Type B pancreatic cell (in vitro differentiated cells): ENCODE measurements around the gene CCDC106. TPM values are rescaled to one million over a fixed set of nuclear protein-coding genes. Genes with fewer than 3 reads are reported as not detected.

Experiments used
- DNase-seq: peaks from one replicate; pipeline ENCODE4 v3.0.0; 2021; ENCODE audit warnings: mixed read lengths; ENCODE audit not compliant: unreplicated experiment; ENCODE audit errors: extremely low spot score
- H3K27ac Mint-ChIP-seq: 2 replicates; pipeline ENCODE4 v1.8.0; 2021; ENCODE audit warnings: mild to moderate bottlenecking, mixed read lengths
- H3K27me3 Mint-ChIP-seq: 2 replicates; pipeline ENCODE4 v1.8.0; 2021; ENCODE audit warnings: mixed read lengths
- H3K36me3 Mint-ChIP-seq: 2 replicates; pipeline ENCODE4 v1.8.0; 2021; ENCODE audit warnings: mixed read lengths
- H3K4me1 Mint-ChIP-seq: one replicate; pipeline ENCODE4 v1.8.0; 2021; ENCODE audit warnings: mixed read lengths; ENCODE audit not compliant: unreplicated experiment
- H3K4me3 Mint-ChIP-seq: 2 replicates; pipeline ENCODE4 v1.8.0; 2021; ENCODE audit warnings: mild to moderate bottlenecking, mixed read lengths
- H3K9me3 Mint-ChIP-seq: 2 replicates; pipeline ENCODE4 v1.8.0; 2021; ENCODE audit warnings: mixed read lengths
- total RNA-seq: library from RNA; stranded (reverse); gene quantifications from 2 replicates; pipeline ENCODE4 v1.2.1, GENCODE V29; 2021; ENCODE audit warnings: low replicate concordance
- TF ChIP-seq, protein P1 (sequence below): fragments of 200-600 bp; sonication (generic); conservative IDR thresholded peaks from 2 replicates; pipeline ENCODE4 v1.5.0; 2021; ENCODE audit warnings: antibody characterized with exemption, mild to moderate bottlenecking

The CCDC106 gene
- total RNA-seq, 1 donor from 2014 or later, result 18.1 TPM

DNA sequence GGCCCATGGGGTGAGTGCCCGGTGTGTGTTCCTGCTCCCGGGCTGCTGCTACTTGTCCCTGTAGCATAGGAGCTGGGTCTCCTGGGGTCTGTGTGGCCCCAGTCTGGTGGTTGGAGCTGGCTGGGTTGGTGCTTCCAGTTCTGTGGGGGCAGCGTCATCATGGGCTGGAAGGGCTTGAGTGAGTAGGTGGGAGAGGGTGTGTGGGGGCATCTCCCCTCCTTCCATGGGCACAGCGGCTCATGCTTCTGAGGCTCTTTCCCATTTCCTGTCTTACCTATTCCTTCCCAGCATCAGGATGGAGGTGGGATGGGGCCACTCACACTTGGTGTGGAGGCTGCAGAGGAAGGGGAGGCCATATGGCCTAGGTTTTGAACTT, 19.0 kb downstream of the CCDC106 start:
- Mint-ChIP-seq H3K27ac (peak overlapping the region; percentile 41), H3K27me3 (no peaks in the 10 kb centered on the region)

DNA sequence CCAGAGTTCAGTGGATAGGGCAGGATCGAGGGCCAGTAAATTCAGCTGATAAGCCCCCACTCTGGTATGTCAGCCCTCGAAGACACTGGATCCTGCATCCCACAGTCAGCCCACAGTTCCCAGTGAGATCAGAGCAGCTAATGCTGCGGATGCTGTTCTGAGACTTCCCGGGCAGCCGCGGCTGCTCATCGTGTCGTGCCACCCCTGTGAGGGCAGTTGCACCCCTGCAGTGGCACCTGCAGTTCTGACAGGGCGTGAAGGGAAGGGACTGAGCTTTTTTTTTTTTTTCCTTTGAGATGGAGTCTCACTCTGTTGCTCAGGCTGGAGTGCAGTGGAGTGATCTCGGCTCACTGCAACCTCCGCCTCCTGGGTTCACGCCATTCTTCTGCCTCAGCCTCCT, 19.5 kb downstream of the CCDC106 start:
- no peak overlapping the region for H3K4me3 Mint-ChIP-seq
- DNase-seq, result no peak
- TF ChIP-seq, protein P1, sequence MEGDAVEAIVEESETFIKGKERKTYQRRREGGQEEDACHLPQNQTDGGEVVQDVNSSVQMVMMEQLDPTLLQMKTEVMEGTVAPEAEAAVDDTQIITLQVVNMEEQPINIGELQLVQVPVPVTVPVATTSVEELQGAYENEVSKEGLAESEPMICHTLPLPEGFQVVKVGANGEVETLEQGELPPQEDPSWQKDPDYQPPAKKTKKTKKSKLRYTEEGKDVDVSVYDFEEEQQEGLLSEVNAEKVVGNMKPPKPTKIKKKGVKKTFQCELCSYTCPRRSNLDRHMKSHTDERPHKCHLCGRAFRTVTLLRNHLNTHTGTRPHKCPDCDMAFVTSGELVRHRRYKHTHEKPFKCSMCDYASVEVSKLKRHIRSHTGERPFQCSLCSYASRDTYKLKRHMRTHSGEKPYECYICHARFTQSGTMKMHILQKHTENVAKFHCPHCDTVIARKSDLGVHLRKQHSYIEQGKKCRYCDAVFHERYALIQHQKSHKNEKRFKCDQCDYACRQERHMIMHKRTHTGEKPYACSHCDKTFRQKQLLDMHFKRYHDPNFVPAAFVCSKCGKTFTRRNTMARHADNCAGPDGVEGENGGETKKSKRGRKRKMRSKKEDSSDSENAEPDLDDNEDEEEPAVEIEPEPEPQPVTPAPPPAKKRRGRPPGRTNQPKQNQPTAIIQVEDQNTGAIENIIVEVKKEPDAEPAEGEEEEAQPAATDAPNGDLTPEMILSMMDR, result no peak
- H3K36me3 Mint-ChIP-seq, result peaks cover 5% of the 10 kb centered on the region
- H3K27me3 Mint-ChIP-seq, result no peaks in the 10 kb centered on the region
- H3K9me3 Mint-ChIP-seq, result no peaks in the 10 kb centered on the region
- peak overlapping the region; percentile 86 for H3K27ac Mint-ChIP-seq
- H3K4me1 Mint-ChIP-seq, result no peaks in the 10 kb centered on the region

More for the DNA sequence above, 19.0 kb downstream of the CCDC106 start:
- H3K36me3 Mint-ChIP-seq, result peaks cover 5% of the 10 kb centered on the region
- H3K4me1 Mint-ChIP-seq, result no peaks in the 10 kb centered on the region
- DNase-seq, result no peak
- TF ChIP-seq, protein P1, result no peak
- H3K9me3 Mint-ChIP-seq, result no peaks in the 10 kb centered on the region
- H3K4me3 Mint-ChIP-seq, result no peak overlapping the region

DNA sequence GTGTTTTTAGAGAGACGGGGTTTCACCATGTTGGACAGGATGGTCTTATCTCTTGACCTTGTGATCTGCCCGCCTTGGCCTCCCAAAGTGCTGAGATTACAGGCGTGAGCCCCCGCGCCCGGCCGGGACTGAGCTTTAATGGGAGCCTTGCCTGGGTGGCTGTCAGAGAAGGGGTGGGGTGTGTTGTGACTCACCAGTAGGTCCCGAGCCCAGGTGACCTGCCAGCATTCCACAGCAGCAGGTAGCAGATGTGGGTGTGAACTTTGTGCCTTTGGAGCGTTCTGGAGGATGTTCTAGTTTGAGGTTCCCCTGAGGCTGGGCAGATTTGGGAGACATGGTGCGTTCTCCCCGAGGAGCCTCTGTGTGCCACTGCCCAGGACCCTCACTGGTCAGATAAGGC, 19.9 kb downstream of the CCDC106 start:
- no peaks in the 10 kb centered on the region for H3K4me1 Mint-ChIP-seq
- H3K9me3 Mint-ChIP-seq, result no peaks in the 10 kb centered on the region
- peak overlapping the region; percentile 49 for H3K4me3 Mint-ChIP-seq
- no peaks in the 10 kb centered on the region for H3K27me3 Mint-ChIP-seq
- H3K27ac Mint-ChIP-seq, result peak overlapping the region; percentile 86
- no peak for DNase-seq
- peaks cover under 1% of the 10 kb centered on the region for H3K36me3 Mint-ChIP-seq
- TF ChIP-seq, protein P1, result no peak

DNA sequence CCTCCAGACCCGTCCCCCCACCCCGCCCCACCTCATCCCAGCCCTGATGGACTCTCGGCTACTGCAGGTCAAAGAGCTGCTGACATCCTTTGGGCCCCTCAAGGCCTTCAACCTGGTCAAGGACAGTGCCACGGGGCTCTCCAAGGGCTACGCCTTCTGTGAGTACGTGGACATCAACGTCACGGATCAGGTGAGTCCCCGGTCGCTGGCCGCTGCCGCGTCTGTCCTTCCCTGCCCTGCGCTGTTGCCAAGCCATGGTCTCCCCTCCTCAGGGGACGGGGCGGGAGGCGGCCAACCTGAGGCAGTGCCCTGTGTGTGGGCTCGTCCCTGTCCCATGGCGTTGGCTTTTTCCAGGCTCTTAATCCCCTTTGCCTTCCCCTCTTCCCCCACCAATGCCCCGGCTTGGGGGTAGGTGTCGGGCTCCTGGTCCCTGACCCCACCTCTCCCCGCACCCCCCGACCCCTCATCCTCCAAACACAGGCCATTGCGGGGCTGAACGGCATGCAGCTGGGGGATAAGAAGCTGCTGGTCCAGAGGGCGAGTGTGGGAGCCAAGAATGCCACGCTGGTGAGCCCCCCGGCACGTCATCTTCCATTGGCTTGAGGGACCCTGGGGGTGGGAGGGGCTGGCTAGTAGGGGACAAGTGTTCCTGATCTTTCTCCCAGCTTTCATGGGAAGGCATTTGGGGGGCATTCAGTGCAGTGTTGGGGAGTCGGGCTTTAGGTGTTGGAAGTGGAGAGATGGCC, 20.8 kb downstream of the CCDC106 start:
- Mint-ChIP-seq H3K27me3 (no peaks in the 10 kb centered on the region), H3K4me3 (no peak overlapping the region), H3K27ac (no peak overlapping the region), H3K4me1 (peaks cover 5% of the 10 kb centered on the region), H3K9me3 (no peaks in the 10 kb centered on the region), H3K36me3 (no peaks in the 10 kb centered on the region)
- DNase-seq, result no peak
- TF ChIP-seq, protein P1, result no peak

DNA sequence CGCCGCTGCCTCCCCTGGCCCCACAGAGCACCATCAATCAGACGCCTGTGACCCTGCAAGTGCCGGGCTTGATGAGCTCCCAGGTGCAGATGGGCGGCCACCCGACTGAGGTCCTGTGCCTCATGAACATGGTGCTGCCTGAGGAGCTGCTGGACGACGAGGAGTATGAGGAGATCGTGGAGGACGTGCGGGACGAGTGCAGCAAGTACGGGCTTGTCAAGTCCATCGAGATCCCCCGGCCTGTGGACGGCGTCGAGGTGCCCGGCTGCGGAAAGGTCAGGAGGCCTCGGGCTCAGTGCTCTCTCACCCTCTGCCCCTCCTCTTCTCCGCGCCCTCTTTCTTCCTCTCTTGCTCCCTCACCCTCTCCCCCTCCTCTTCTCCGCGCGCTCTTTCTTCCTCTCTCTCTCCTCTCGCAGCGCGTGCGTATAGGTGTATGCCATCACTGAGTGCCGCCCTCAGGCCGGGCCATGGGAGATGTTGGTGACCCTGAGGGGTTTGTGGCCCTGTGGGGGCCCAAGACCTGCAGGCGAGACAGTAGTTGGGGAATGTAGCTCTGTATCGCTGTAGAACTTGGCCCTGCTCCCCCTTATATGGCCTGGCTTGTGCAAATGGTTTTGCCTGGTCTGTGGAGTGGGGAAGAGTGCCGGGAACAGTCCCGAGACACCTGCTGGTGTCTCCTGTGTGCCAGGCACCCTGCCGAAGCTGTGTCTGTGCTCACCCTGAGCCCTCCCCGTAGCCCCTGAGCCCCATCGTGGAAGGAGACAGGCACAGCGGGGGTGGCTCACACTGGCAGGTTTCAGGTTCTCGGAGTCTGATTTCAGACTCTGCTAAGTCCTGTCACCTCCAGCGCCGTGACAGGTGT, 21.6 kb downstream of the CCDC106 start:
- DNase-seq, result no peak
- TF ChIP-seq, protein P1, result no peak
- Mint-ChIP-seq H3K27me3 (no peaks in the 10 kb centered on the region), H3K4me1 (peaks cover 5% of the 10 kb centered on the region), H3K4me3 (no peak overlapping the region), H3K9me3 (no peaks in the 10 kb centered on the region), H3K36me3 (no peaks in the 10 kb centered on the region), H3K27ac (peak overlapping the region; percentile 23)
